SK-N-SH (cell line): ENCODE measurements around the gene CYB561. TPM values are rescaled to one million over a fixed set of nuclear protein-coding genes. Genes with fewer than 3 reads are reported as not detected.

Source experiments
- CTCF ChIA-PET: fragments of 300-600, 350-600 bp; formaldehyde crosslinking; extraction: SDS; loops from one replicate; lab custom pipeline; 2021; lab: Yijun Ruan, JAX
- POLR2A ChIA-PET: fragments of 350-600 bp; sonication (Branson Sonifier 250); formaldehyde crosslinking; extraction: SDS; loops from one replicate; lab custom pipeline; 2020; ENCODE audit warnings: antibody characterized with exemption, inconsistent platforms; lab: Yijun Ruan, JAX
- DNase-seq: peaks from one replicate; pipeline ENCODE4 v3.0.0; 2012
- H2AFZ ChIP-seq: fragments of 200-600 bp; sonication (generic); 2 replicates; pipeline ENCODE4 v1.8.1; 2016; ENCODE audit warnings: antibody characterized with exemption, mild to moderate bottlenecking, low read depth
- H3F3A ChIP-seq: fragments of 200-600 bp; sonication (generic); replicated peaks from 2 replicates; pipeline ENCODE3; 2016; ENCODE audit warnings: antibody characterized with exemption, mild to moderate bottlenecking; ENCODE audit not compliant: insufficient read depth
- H3K27ac ChIP-seq, 2 experiments: fragments of 200-500 bp in 1 of 2; fragments of 200-600 bp in 1 of 2; sonication (Bioruptor generic) in 1 of 2; sonication (generic), shearing (Covaris generic) in 1 of 2; 2 replicates each; pipeline versions ENCODE4 v1.5.1 to v1.6.1; 2014 to 2016; ENCODE audit warnings: low read depth in 2 of 2, inconsistent platforms in 1 of 2, low read length in 1 of 2, mild to moderate bottlenecking in 1 of 2, mixed read lengths in 1 of 2
- H3K27me3 ChIP-seq: fragments of 200-600 bp; sonication (generic), shearing (Covaris generic); 2 replicates; pipeline ENCODE4 v1.6.1; 2016; ENCODE audit warnings: mixed run types; ENCODE audit not compliant: insufficient read depth
- H3K36me3 ChIP-seq, 2 experiments: fragments of 200-500 bp in 1 of 2; fragments of 200-600 bp in 1 of 2; sonication (Bioruptor generic) in 1 of 2; sonication (generic) in 1 of 2; replicated peaks in 1 of 2; 2 replicates each; pipeline versions ENCODE3 to v1.5.1; 2014 to 2016; ENCODE audit warnings: low read length in 1 of 2, mild to moderate bottlenecking in 1 of 2; ENCODE audit not compliant: insufficient read depth in 2 of 2, control insufficient read depth in 1 of 2
- H3K4me1 ChIP-seq, 2 experiments: fragments of 200-500 bp in 1 of 2; fragments of 200-600 bp in 1 of 2; sonication (Bioruptor generic) in 1 of 2; sonication (generic), shearing (Covaris generic) in 1 of 2; 2 replicates each; pipeline versions ENCODE4 v1.5.1 to v1.6.1; 2014 to 2016; ENCODE audit warnings: low read depth in 1 of 2, low read length in 1 of 2, mixed run types in 1 of 2; ENCODE audit not compliant: insufficient read depth in 2 of 2, control insufficient read depth in 1 of 2
- H3K4me2 ChIP-seq: fragments of 200-600 bp; sonication (generic), shearing (Covaris generic); 2 replicates; pipeline ENCODE4 v1.6.1; 2017; ENCODE audit warnings: mixed run types
- H3K4me3 ChIP-seq, 2 experiments: fragments of 200-500 bp in 1 of 2; fragments of 200-600 bp in 1 of 2; sonication (Bioruptor generic) in 1 of 2; sonication (generic), shearing (Covaris generic) in 1 of 2; 2 replicates each; pipeline versions ENCODE4 v1.5.1 to v1.8.1; 2014 to 2016; ENCODE audit warnings: low read depth in 2 of 2, inconsistent platforms in 1 of 2, low read length in 1 of 2, mild to moderate bottlenecking in 1 of 2, mixed read lengths in 1 of 2, moderate library complexity in 1 of 2
- H3K79me2 ChIP-seq: fragments of 200-600 bp; sonication (generic); 2 replicates; pipeline ENCODE4 v1.8.1; 2017; ENCODE audit warnings: mild to moderate bottlenecking; ENCODE audit not compliant: insufficient read depth
- H3K9ac ChIP-seq: fragments of 200-600 bp; sonication (generic); 2 replicates; pipeline ENCODE4 v1.6.1; 2017; ENCODE audit warnings: mixed run types
- H3K9me2 ChIP-seq: fragments of 200-600 bp; sonication (generic); 2 replicates; pipeline ENCODE4 v1.6.1; 2017; ENCODE audit warnings: mixed run types
- H3K9me3 ChIP-seq: fragments of 200-600 bp; sonication (generic); 2 replicates; pipeline ENCODE4 v1.6.1; 2017; ENCODE audit warnings: mixed run types, mild to moderate bottlenecking, moderate library complexity
- H4K20me1 ChIP-seq: fragments of 200-600 bp; sonication (generic); 2 replicates; pipeline ENCODE4 v1.6.1; 2017; ENCODE audit warnings: mild to moderate bottlenecking, mixed run types; ENCODE audit not compliant: insufficient read depth
- CHD2 ChIP-seq: fragments of 150-350 bp; IDR thresholded peaks from 2 replicates; pipeline ENCODE4 v1.6.1; 2018; ENCODE audit warnings: low read length; ENCODE audit not compliant: partially characterized antibody
- ELF1 ChIP-seq: IDR thresholded peaks from 2 replicates; pipeline ENCODE4 v1.4.0; 2012
- EP300 ChIP-seq, 2 experiments: IDR thresholded peaks; 2 replicates each; pipeline versions ENCODE4 v1.4.0 to v1.6.1; 2012; ENCODE audit warnings: borderline replicate concordance in 1 of 2, low read depth in 1 of 2, low read length in 1 of 2
- EZH2phosphoT487 ChIP-seq: fragments of 200-600 bp; sonication (generic); IDR thresholded peaks from 2 replicates; pipeline ENCODE4 v1.6.1; 2017; ENCODE audit warnings: low read depth, mixed run types, mild to moderate bottlenecking, antibody characterized with exemption, moderate library complexity, borderline replicate concordance
- FOSL2 ChIP-seq: IDR thresholded peaks from 2 replicates; pipeline ENCODE4 v1.4.0; 2012; ENCODE audit warnings: low read depth, mild to moderate bottlenecking, moderate library complexity, borderline replicate concordance
- FOXJ3 ChIP-seq: sonication (generic); formaldehyde crosslinking; IDR thresholded peaks from 2 replicates; pipeline ENCODE4 v1.5.1; 2020; ENCODE audit warnings: mild to moderate bottlenecking, missing genetic modification reagents
- FOXM1 ChIP-seq: IDR thresholded peaks from 2 replicates; pipeline ENCODE4 v1.4.0; 2012; ENCODE audit warnings: low read depth, mild to moderate bottlenecking
- GABPA ChIP-seq: IDR thresholded peaks from 2 replicates; pipeline ENCODE4 v1.4.0; 2012; ENCODE audit warnings: low read depth, mild to moderate bottlenecking
- GATA2 ChIP-seq: sonication (generic); formaldehyde crosslinking; IDR thresholded peaks from 2 replicates; pipeline ENCODE4 v1.5.0; 2020; ENCODE audit warnings: mild to moderate bottlenecking, missing genetic modification reagents
- MEF2A ChIP-seq: IDR thresholded peaks from 2 replicates; pipeline ENCODE4 v1.4.0; 2012; ENCODE audit warnings: low read depth, borderline replicate concordance
- MXI1 ChIP-seq: IDR thresholded peaks from 2 replicates; pipeline ENCODE4 v1.6.1; 2012; ENCODE audit warnings: mild to moderate bottlenecking, low read depth, low read length, improper control_type of control experiment
- PBX3 ChIP-seq: IDR thresholded peaks from 2 replicates; pipeline ENCODE4; 2012
- POLR2AphosphoS5 ChIP-seq: IDR thresholded peaks from 2 replicates; pipeline ENCODE4 v1.6.1; 2012; ENCODE audit warnings: low read depth, low read length
- RAD21 ChIP-seq: IDR thresholded peaks from 2 replicates; pipeline ENCODE4 v1.6.1; 2012; ENCODE audit warnings: mild to moderate bottlenecking, low read length
- RCOR1 ChIP-seq: fragments of 150-350 bp; IDR thresholded peaks from 2 replicates; pipeline ENCODE4 v1.6.1; 2017; ENCODE audit warnings: antibody characterized with exemption, low read length
- REST ChIP-seq: IDR thresholded peaks from 2 replicates; pipeline ENCODE4 v1.6.1; 2012; ENCODE audit warnings: mild to moderate bottlenecking, low read depth, low read length, moderate library complexity
- RFX5 ChIP-seq: IDR thresholded peaks from 2 replicates; pipeline ENCODE4 v1.6.1; 2012; ENCODE audit warnings: mild to moderate bottlenecking, improper control_type of control experiment, low read length
- RXRA ChIP-seq: IDR thresholded peaks from 2 replicates; pipeline ENCODE4 v1.4.0; 2012; ENCODE audit warnings: low read depth, mild to moderate bottlenecking, borderline replicate concordance
- SIN3A ChIP-seq: IDR thresholded peaks from 2 replicates; pipeline ENCODE4 v1.6.1; 2012; ENCODE audit warnings: low read depth, mild to moderate bottlenecking, low read length, moderate library complexity, borderline replicate concordance
- SMC3 ChIP-seq: IDR thresholded peaks from 2 replicates; pipeline ENCODE4 v1.6.1; 2012; ENCODE audit warnings: low read depth, low read length, improper control_type of control experiment
- TAF1 ChIP-seq: IDR thresholded peaks from 2 replicates; pipeline ENCODE4 v1.6.1; 2012; ENCODE audit warnings: low read depth, mild to moderate bottlenecking, low read length, moderate library complexity, borderline replicate concordance
- TCF12 ChIP-seq: IDR thresholded peaks from 2 replicates; pipeline ENCODE4 v1.4.0; 2012
- TEAD4 ChIP-seq: IDR thresholded peaks from 2 replicates; pipeline ENCODE4 v1.4.0; 2012; ENCODE audit warnings: mild to moderate bottlenecking, borderline replicate concordance; ENCODE audit not compliant: insufficient read depth
- YY1 ChIP-seq: IDR thresholded peaks from 2 replicates; pipeline ENCODE4 v1.4.0; 2012; ENCODE audit warnings: low read depth, mild to moderate bottlenecking
- WGBS: methylation state at CpG from one replicate; pipeline ENCODE4 v1.1.6; 2017; ENCODE audit warnings: low lambda C conversion rate; 5-methylcytosine and 5-hydroxymethylcytosine counted together
- polyA plus RNA-seq, 3 experiments: library from polyadenylated mRNA; depleted of rRNA; stranded (reverse); fragments of >200 nt; gene quantifications; 2 replicates each; pipeline ENCODE4 v1.2.3, GENCODE V29; 2012
- TF ChIP-seq, protein P1 (sequence below): fragments of 200-600 bp; sonication (generic); IDR thresholded peaks from 2 replicates; pipeline ENCODE4 v1.6.1; 2017; ENCODE audit warnings: antibody characterized with exemption, mild to moderate bottlenecking, moderate library complexity
- TF ChIP-seq, protein P2 (sequence below): IDR thresholded peaks from 2 replicates; pipeline ENCODE4 v1.4.0; 2012; ENCODE audit warnings: low read depth, borderline replicate concordance
- TF ChIP-seq, protein P3 (sequence below): IDR thresholded peaks from 2 replicates; pipeline ENCODE4 v1.4.0; 2012; ENCODE audit warnings: low read depth

CYB561 gene
- polyA plus RNA-seq, 1 of the 3 experiments (the other 2 are of a cell fraction), result 28.3 TPM

DNA sequence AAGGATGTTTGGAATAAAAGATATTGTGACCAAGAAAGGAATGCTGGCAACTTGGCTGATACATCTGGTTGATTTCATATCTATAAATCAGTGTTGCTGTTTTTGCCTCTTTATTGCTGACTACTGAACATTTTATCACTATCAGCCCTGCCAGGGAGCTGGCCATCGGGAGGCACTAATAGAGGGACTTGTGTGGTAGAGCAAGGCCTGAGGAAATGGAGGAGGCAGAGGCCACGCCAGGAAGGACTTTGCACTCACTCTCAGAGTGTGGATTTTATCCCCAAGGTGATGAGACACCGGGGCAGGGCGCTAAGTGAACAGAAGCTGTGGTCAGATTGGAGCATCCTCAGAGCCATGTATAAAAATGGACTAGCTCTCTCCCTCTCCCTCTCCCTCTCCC lies 9.3 kb upstream of the CYB561 start:
- Histone ChIP-seq H3K4me2 (no peak overlapping the region), H4K20me1 (no peaks in the 10 kb centered on the region), H2AFZ (no peak overlapping the region), H3K9me3 (no peaks in the 10 kb centered on the region), H3F3A (peaks cover 8% of the 10 kb centered on the region), H3K79me2 (no peaks in the 10 kb centered on the region), H3K9me2 (no peaks in the 10 kb centered on the region), H3K9ac (no peak overlapping the region), H3K4me1 (peaks cover 3 to 41% of the 10 kb centered on the region in 2 experiments), H3K27me3 (no peaks in the 10 kb centered on the region)
- WGBS, result 51% methylated on average over 4 of the region's 4 CpGs
- peak; percentile 86 for DNase-seq
- TF ChIP-seq, protein P1, sequence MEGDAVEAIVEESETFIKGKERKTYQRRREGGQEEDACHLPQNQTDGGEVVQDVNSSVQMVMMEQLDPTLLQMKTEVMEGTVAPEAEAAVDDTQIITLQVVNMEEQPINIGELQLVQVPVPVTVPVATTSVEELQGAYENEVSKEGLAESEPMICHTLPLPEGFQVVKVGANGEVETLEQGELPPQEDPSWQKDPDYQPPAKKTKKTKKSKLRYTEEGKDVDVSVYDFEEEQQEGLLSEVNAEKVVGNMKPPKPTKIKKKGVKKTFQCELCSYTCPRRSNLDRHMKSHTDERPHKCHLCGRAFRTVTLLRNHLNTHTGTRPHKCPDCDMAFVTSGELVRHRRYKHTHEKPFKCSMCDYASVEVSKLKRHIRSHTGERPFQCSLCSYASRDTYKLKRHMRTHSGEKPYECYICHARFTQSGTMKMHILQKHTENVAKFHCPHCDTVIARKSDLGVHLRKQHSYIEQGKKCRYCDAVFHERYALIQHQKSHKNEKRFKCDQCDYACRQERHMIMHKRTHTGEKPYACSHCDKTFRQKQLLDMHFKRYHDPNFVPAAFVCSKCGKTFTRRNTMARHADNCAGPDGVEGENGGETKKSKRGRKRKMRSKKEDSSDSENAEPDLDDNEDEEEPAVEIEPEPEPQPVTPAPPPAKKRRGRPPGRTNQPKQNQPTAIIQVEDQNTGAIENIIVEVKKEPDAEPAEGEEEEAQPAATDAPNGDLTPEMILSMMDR, result no peak
- TF ChIP-seq SMC3, result peak; percentile 10; the same call in 1 of the 2 replicates
- TF ChIP-seq, protein P2, sequence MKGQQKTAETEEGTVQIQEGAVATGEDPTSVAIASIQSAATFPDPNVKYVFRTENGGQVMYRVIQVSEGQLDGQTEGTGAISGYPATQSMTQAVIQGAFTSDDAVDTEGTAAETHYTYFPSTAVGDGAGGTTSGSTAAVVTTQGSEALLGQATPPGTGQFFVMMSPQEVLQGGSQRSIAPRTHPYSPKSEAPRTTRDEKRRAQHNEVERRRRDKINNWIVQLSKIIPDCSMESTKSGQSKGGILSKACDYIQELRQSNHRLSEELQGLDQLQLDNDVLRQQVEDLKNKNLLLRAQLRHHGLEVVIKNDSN, result no peak
- TF ChIP-seq MEF2A, result no peak
- TF ChIP-seq GABPA, result no peak
- 0 out of 2 replicates have a peak, but pooled peaks have one; percentile 33 for TF ChIP-seq RFX5
- TF ChIP-seq TCF12, result no peak; the same call in 1 of the 2 replicates
- TF ChIP-seq POLR2AphosphoS5, result no peak
- no peak for TF ChIP-seq RXRA
- TF ChIP-seq TEAD4, result no peak
- TF ChIP-seq, protein P3, sequence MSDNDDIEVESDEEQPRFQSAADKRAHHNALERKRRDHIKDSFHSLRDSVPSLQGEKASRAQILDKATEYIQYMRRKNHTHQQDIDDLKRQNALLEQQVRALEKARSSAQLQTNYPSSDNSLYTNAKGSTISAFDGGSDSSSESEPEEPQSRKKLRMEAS, result no peak
- peak in 1 of 2 experiments; percentile 86; a peak in 2 of 4 replicates for TF ChIP-seq EP300 (IDR thresholded peaks at IDR 0.05; ENCODE audit: borderline replicate concordance in 1 of 2, low read depth in 1 of 2, low read length in 1 of 2)
- peak; percentile 84; the same call in 1 of the 2 replicates for TF ChIP-seq FOXJ3
- peak; percentile 95 for TF ChIP-seq GATA2 (CRISPR knock-in tag)
- TF ChIP-seq EZH2phosphoT487, result no peak
- TF ChIP-seq ELF1, result no peak
- peak; percentile 47 for TF ChIP-seq RAD21
- no peak for TF ChIP-seq FOSL2
- no peak for TF ChIP-seq FOXM1
- peak; percentile 98 for TF ChIP-seq RCOR1
- no peak for TF ChIP-seq REST
- no peak for TF ChIP-seq YY1
- no peak for TF ChIP-seq PBX3
- TF ChIP-seq SIN3A, result no peak
- peak; percentile 59; the same call in 1 of the 2 replicates for TF ChIP-seq MXI1
- peak; percentile 83 for TF ChIP-seq CHD2
- no peak for TF ChIP-seq TAF1
- TF ChIP-seq, all 33 proteins: peak for 9
- ChIA-PET POLR2A (interaction anchor here (0.6 to 4.1 kb wide), 7 partner anchors 12 to 94 kb away, joined by 4 to 60 read pairs (median 9); partner anchors contain the start of genes ACE and CYB561), CTCF (interaction anchor here (0.6 to 22.6 kb wide), 7 partner anchors 9 to 318 kb away, joined by 3 to 575 read pairs (median 7); partner anchors contain the start of genes ACE and CYB561)
- Histone ChIP-seq H3K27ac (peak overlapping the region; percentile 14 to 97; a peak in 3 of 4 replicates), H3K36me3 (no peaks in the 10 kb centered on the region), H3K4me3 (no peak overlapping the region)
